Upper lobe of left lung (tissue), 4 donors: Measurements from ENCODE around the gene ATP2A2.

ENCODE experiments used
- POLR2A ChIP-seq, 4 donors: fragments of 450-650 bp; IDR thresholded peaks; one replicate each; pipeline ENCODE4 v1.5.1; 2016 to 2017; ENCODE audit warnings: antibody characterized with exemption in 4 of 4, mild to moderate bottlenecking in 2 of 4
- TF ChIP-seq, protein P1 (sequence below), 6 experiments: fragments of 450-650 bp in 4 of 6; fragments of 200-600 bp in 2 of 6; sonication (generic) in 2 of 6; IDR thresholded peaks; one replicate each; pipeline ENCODE4 v1.5.1; 2016 to 2019; ENCODE audit warnings: antibody characterized with exemption in 6 of 6

DNA sequence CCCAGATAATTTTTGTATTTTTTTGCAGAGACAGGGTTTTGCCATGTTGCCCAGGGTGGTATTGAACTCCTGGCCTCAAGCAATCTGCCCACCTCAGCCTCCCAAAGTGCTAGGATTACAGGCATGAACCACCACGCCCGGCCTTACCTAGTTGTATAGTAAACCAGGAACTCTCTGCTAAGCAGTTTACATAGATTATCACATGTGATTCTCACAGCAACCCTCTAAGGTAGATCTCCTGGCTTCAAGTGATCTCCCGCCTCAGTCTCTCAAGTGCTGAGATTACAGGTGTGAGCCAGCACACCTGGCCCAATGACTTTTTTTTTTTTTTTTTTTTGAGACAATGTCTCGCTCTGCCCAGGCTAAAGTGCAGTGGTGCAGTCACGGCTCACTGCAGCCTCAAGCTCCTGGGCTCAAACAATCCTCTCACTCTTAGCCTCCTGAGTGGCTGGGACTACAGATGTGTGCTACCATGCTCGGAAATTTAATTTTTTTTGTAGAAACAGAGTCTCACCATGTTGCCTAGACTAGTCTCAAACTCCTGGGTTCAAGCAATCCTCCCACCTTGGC, 26.0 kb upstream of the ATP2A2 start:
- no peak for TF ChIP-seq POLR2A (IDR thresholded peaks at IDR 0.05)
- TF ChIP-seq, protein P1, sequence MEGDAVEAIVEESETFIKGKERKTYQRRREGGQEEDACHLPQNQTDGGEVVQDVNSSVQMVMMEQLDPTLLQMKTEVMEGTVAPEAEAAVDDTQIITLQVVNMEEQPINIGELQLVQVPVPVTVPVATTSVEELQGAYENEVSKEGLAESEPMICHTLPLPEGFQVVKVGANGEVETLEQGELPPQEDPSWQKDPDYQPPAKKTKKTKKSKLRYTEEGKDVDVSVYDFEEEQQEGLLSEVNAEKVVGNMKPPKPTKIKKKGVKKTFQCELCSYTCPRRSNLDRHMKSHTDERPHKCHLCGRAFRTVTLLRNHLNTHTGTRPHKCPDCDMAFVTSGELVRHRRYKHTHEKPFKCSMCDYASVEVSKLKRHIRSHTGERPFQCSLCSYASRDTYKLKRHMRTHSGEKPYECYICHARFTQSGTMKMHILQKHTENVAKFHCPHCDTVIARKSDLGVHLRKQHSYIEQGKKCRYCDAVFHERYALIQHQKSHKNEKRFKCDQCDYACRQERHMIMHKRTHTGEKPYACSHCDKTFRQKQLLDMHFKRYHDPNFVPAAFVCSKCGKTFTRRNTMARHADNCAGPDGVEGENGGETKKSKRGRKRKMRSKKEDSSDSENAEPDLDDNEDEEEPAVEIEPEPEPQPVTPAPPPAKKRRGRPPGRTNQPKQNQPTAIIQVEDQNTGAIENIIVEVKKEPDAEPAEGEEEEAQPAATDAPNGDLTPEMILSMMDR (IDR thresholded peaks at IDR 0.05) = no peak
